Peyer's patch (tissue), 4 donors: ENCODE measurements around the gene C18orf63.

Source experiments
- POLR2A ChIP-seq, 2 donors: fragments of 450-650 bp; IDR thresholded peaks; one replicate each; pipeline ENCODE4 v1.5.1; 2017; ENCODE audit warnings: antibody characterized with exemption in 2 of 2, mild to moderate bottlenecking in 2 of 2, moderate library complexity in 2 of 2
- TF ChIP-seq, protein P1 (sequence below), 6 experiments: fragments of 450-650 bp in 4 of 6; fragments of 200-600 bp in 2 of 6; sonication (generic) in 1 of 6; IDR thresholded peaks; one replicate each; pipeline ENCODE4 v1.5.1; 2017 to 2019; ENCODE audit warnings: antibody characterized with exemption in 6 of 6, mild to moderate bottlenecking in 3 of 6, moderate library complexity in 1 of 6

DNA sequence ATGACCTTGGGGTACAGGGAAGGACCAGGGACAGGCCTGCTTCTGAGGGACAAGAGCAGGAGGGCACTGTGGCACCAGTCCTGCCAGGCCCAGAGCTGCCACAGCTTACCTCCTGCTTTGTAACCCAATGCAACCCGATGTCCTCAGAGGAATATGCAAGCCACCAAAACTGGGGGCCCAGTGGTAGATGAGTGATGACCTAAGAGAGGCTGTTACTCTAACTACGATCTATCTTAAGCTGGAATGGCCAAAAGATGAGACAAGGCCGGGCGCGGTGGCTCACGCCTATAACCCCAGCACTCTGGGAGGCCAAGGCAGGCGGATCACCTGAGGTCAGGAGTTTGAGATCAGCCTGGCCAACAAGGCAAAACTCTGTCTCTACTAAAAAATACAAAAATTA, 36.7 kb upstream of the C18orf63 start:
- TF ChIP-seq, protein P1, sequence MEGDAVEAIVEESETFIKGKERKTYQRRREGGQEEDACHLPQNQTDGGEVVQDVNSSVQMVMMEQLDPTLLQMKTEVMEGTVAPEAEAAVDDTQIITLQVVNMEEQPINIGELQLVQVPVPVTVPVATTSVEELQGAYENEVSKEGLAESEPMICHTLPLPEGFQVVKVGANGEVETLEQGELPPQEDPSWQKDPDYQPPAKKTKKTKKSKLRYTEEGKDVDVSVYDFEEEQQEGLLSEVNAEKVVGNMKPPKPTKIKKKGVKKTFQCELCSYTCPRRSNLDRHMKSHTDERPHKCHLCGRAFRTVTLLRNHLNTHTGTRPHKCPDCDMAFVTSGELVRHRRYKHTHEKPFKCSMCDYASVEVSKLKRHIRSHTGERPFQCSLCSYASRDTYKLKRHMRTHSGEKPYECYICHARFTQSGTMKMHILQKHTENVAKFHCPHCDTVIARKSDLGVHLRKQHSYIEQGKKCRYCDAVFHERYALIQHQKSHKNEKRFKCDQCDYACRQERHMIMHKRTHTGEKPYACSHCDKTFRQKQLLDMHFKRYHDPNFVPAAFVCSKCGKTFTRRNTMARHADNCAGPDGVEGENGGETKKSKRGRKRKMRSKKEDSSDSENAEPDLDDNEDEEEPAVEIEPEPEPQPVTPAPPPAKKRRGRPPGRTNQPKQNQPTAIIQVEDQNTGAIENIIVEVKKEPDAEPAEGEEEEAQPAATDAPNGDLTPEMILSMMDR (IDR thresholded peaks at IDR 0.05): no peak
- no peak for TF ChIP-seq POLR2A (IDR thresholded peaks at IDR 0.05)
